HEK293 (cell line): Measurements from ENCODE around the gene ZNF629.

Source experiments
- ZNF146 ChIP-seq: fragments of 450-650 bp; formaldehyde crosslinking; IDR thresholded peaks from 2 replicates; pipeline ENCODE4 v1.5.1; 2016; ENCODE audit warnings: missing biosample characterization, missing genetic modification characterization
- ZNF837 ChIP-seq: fragments of 450-650 bp; formaldehyde crosslinking; IDR thresholded peaks from 2 replicates; pipeline ENCODE4 v1.5.1; 2016; ENCODE audit warnings: missing biosample characterization, missing genetic modification characterization
- TF ChIP-seq, protein P1 (sequence below): fragments of 450-650 bp; formaldehyde crosslinking; IDR thresholded peaks from 2 replicates; pipeline ENCODE4 v1.5.1; 2016; ENCODE audit warnings: missing biosample characterization, missing genetic modification characterization
- TF ChIP-seq, protein P2 (sequence below): fragments of 450-650 bp; formaldehyde crosslinking; IDR thresholded peaks from 2 replicates; pipeline ENCODE4 v1.5.1; 2016; ENCODE audit warnings: missing biosample characterization, missing genetic modification characterization
- TF ChIP-seq, protein P3 (sequence below): fragments of 450-650 bp; formaldehyde crosslinking; optimal IDR thresholded peaks from 2 replicates; pipeline ENCODE3; 2016; ENCODE audit warnings: missing biosample characterization, mild to moderate bottlenecking, missing genetic modification characterization

GRCh38 chr16:30780021-30780420, 7.0 kb downstream of the ZNF629 start:
- TF ChIP-seq, protein P1, sequence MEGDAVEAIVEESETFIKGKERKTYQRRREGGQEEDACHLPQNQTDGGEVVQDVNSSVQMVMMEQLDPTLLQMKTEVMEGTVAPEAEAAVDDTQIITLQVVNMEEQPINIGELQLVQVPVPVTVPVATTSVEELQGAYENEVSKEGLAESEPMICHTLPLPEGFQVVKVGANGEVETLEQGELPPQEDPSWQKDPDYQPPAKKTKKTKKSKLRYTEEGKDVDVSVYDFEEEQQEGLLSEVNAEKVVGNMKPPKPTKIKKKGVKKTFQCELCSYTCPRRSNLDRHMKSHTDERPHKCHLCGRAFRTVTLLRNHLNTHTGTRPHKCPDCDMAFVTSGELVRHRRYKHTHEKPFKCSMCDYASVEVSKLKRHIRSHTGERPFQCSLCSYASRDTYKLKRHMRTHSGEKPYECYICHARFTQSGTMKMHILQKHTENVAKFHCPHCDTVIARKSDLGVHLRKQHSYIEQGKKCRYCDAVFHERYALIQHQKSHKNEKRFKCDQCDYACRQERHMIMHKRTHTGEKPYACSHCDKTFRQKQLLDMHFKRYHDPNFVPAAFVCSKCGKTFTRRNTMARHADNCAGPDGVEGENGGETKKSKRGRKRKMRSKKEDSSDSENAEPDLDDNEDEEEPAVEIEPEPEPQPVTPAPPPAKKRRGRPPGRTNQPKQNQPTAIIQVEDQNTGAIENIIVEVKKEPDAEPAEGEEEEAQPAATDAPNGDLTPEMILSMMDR (tag by site-specific recombination): no peak
- TF ChIP-seq, protein P2, sequence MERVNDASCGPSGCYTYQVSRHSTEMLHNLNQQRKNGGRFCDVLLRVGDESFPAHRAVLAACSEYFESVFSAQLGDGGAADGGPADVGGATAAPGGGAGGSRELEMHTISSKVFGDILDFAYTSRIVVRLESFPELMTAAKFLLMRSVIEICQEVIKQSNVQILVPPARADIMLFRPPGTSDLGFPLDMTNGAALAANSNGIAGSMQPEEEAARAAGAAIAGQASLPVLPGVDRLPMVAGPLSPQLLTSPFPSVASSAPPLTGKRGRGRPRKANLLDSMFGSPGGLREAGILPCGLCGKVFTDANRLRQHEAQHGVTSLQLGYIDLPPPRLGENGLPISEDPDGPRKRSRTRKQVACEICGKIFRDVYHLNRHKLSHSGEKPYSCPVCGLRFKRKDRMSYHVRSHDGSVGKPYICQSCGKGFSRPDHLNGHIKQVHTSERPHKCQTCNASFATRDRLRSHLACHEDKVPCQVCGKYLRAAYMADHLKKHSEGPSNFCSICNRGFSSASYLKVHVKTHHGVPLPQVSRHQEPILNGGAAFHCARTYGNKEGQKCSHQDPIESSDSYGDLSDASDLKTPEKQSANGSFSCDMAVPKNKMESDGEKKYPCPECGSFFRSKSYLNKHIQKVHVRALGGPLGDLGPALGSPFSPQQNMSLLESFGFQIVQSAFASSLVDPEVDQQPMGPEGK (tag by site-specific recombination): no peak
- TF ChIP-seq ZNF146 (tag by site-specific recombination) (no peak), ZNF837 (tag by site-specific recombination) (no peak)
- TF ChIP-seq, protein P3, sequence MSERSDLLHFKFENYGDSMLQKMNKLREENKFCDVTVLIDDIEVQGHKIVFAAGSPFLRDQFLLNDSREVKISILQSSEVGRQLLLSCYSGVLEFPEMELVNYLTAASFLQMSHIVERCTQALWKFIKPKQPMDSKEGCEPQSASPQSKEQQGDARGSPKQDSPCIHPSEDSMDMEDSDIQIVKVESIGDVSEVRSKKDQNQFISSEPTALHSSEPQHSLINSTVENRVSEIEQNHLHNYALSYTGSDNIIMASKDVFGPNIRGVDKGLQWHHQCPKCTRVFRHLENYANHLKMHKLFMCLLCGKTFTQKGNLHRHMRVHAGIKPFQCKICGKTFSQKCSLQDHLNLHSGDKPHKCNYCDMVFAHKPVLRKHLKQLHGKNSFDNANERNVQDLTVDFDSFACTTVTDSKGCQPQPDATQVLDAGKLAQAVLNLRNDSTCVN (tag by site-specific recombination): no peak
